ENCODE data around the gene RASGRP2. TPM values are rescaled to one million over a fixed set of nuclear protein-coding genes. Genes with fewer than 3 reads are reported as not detected.

The RASGRP2 gene
- total and polyA plus RNA-seq, 2 experiments from 2014 or later, result 30.1 to 50.4 TPM

DNA sequence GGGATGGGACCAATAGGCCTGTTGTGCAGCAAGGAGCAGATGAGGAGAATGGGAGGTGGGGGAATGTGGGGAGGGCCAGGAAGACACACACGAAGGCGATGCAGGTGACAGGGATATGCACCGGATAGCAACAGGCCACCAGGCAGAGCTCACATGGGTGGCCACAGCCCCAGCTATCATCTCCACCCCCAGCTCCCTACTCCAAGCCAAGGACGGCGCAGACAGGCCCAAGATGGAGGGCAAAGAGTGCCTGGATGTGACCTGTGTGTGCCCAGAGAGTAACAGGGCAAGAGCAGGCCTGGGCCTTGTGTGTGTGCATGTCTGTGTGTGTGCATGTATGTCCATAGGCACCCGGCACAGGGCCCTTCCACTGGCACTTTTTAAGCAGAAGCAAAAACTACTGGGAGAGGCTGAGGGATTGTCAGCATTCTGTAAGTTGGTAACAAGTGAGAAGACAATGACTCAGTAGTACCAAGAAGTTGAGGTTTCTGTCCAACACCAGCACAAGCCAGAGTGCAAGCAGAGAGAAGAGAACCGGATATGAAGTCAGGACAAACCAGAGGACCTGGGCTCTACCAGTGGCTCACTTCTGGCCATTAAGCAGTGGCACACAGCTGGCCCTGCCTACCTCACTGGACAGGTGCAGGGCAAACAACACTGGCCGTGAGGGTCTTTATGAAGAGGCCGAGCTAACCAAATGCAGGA is 57.3 kb downstream of the RASGRP2 start:
- no peak overlapping the region for H3K4me2 ChIP-seq
- no peaks in the 10 kb centered on the region for H3K27me3 ChIP-seq (ENCODE audit: insufficient read depth)
- H3K27me3 Mint-ChIP-seq (ENCODE audit: insufficient read depth, low read depth, poor library complexity), result peaks cover 10% of the 10 kb centered on the region
- TF ChIP-seq STAT1 (IDR thresholded peaks at IDR 0.05; ENCODE audit: unreplicated experiment) (no peak), CREB1 (CRISPR knock-in tag; IDR thresholded peaks at IDR 0.05; ENCODE audit: low read depth) (no peak), POLR2AphosphoS5 (IDR thresholded peaks at IDR 0.05; ENCODE audit: low read depth) (no peak), EZH2 (IDR thresholded peaks at IDR 0.05; ENCODE audit: low read depth, unreplicated experiment) (no peak), NANOG (IDR thresholded peaks at IDR 0.05; ENCODE audit: borderline replicate concordance) (no peak), ETS1 (IDR thresholded peaks at IDR 0.05) (no peak), JUNB (IDR thresholded peaks at IDR 0.05; ENCODE audit: unreplicated experiment) (no peak), ZNF114 (CRISPR knock-in tag; IDR thresholded peaks at IDR 0.05) (no peak), EZH2phosphoT487 (IDR thresholded peaks at IDR 0.05; ENCODE audit: unreplicated experiment) (no peak), ZNF331 (CRISPR knock-in tag; IDR thresholded peaks at IDR 0.05; ENCODE audit: low read depth) (no peak)
- TF ChIP-seq, protein P1, sequence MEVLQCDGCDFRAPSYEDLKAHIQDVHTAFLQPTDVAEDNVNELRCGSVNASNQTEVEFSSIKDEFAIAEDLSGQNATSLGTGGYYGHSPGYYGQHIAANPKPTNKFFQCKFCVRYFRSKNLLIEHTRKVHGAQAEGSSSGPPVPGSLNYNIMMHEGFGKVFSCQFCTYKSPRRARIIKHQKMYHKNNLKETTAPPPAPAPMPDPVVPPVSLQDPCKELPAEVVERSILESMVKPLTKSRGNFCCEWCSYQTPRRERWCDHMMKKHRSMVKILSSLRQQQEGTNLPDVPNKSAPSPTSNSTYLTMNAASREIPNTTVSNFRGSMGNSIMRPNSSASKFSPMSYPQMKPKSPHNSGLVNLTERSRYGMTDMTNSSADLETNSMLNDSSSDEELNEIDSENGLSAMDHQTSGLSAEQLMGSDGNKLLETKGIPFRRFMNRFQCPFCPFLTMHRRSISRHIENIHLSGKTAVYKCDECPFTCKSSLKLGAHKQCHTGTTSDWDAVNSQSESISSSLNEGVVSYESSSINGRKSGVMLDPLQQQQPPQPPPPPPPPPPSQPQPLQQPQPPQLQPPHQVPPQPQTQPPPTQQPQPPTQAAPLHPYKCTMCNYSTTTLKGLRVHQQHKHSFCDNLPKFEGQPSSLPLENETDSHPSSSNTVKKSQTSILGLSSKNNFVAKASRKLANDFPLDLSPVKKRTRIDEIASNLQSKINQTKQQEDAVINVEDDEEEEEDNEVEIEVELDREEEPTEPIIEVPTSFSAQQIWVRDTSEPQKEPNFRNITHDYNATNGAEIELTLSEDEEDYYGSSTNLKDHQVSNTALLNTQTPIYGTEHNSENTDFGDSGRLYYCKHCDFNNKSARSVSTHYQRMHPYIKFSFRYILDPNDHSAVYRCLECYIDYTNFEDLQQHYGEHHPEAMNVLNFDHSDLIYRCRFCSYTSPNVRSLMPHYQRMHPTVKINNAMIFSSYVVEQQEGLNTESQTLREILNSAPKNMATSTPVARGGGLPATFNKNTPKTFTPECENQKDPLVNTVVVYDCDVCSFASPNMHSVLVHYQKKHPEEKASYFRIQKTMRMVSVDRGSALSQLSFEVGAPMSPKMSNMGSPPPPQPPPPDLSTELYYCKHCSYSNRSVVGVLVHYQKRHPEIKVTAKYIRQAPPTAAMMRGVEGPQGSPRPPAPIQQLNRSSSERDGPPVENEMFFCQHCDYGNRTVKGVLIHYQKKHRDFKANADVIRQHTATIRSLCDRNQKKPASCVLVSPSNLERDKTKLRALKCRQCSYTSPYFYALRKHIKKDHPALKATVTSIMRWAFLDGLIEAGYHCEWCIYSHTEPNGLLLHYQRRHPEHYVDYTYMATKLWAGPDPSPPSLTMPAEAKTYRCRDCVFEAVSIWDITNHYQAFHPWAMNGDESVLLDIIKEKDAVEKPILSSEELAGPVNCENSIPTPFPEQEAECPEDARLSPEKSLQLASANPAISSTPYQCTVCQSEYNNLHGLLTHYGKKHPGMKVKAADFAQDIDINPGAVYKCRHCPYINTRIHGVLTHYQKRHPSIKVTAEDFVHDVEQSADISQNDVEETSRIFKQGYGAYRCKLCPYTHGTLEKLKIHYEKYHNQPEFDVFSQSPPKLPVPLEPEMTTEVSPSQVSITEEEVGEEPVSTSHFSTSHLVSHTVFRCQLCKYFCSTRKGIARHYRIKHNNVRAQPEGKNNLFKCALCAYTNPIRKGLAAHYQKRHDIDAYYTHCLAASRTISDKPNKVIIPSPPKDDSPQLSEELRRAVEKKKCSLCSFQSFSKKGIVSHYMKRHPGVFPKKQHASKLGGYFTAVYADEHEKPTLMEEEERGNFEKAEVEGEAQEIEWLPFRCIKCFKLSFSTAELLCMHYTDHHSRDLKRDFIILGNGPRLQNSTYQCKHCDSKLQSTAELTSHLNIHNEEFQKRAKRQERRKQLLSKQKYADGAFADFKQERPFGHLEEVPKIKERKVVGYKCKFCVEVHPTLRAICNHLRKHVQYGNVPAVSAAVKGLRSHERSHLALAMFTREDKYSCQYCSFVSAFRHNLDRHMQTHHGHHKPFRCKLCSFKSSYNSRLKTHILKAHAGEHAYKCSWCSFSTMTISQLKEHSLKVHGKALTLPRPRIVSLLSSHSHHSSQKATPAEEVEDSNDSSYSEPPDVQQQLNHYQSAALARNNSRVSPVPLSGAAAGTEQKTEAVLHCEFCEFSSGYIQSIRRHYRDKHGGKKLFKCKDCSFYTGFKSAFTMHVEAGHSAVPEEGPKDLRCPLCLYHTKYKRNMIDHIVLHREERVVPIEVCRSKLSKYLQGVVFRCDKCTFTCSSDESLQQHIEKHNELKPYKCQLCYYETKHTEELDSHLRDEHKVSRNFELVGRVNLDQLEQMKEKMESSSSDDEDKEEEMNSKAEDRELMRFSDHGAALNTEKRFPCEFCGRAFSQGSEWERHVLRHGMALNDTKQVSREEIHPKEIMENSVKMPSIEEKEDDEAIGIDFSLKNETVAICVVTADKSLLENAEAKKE (CRISPR knock-in tag; IDR thresholded peaks at IDR 0.05), result no peak
- TF ChIP-seq, protein P2, sequence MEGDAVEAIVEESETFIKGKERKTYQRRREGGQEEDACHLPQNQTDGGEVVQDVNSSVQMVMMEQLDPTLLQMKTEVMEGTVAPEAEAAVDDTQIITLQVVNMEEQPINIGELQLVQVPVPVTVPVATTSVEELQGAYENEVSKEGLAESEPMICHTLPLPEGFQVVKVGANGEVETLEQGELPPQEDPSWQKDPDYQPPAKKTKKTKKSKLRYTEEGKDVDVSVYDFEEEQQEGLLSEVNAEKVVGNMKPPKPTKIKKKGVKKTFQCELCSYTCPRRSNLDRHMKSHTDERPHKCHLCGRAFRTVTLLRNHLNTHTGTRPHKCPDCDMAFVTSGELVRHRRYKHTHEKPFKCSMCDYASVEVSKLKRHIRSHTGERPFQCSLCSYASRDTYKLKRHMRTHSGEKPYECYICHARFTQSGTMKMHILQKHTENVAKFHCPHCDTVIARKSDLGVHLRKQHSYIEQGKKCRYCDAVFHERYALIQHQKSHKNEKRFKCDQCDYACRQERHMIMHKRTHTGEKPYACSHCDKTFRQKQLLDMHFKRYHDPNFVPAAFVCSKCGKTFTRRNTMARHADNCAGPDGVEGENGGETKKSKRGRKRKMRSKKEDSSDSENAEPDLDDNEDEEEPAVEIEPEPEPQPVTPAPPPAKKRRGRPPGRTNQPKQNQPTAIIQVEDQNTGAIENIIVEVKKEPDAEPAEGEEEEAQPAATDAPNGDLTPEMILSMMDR (conservative IDR thresholded peaks at IDR 0.05; ENCODE audit: low read depth in 2 of 2), result no peak
- TF ChIP-seq, protein P3, sequence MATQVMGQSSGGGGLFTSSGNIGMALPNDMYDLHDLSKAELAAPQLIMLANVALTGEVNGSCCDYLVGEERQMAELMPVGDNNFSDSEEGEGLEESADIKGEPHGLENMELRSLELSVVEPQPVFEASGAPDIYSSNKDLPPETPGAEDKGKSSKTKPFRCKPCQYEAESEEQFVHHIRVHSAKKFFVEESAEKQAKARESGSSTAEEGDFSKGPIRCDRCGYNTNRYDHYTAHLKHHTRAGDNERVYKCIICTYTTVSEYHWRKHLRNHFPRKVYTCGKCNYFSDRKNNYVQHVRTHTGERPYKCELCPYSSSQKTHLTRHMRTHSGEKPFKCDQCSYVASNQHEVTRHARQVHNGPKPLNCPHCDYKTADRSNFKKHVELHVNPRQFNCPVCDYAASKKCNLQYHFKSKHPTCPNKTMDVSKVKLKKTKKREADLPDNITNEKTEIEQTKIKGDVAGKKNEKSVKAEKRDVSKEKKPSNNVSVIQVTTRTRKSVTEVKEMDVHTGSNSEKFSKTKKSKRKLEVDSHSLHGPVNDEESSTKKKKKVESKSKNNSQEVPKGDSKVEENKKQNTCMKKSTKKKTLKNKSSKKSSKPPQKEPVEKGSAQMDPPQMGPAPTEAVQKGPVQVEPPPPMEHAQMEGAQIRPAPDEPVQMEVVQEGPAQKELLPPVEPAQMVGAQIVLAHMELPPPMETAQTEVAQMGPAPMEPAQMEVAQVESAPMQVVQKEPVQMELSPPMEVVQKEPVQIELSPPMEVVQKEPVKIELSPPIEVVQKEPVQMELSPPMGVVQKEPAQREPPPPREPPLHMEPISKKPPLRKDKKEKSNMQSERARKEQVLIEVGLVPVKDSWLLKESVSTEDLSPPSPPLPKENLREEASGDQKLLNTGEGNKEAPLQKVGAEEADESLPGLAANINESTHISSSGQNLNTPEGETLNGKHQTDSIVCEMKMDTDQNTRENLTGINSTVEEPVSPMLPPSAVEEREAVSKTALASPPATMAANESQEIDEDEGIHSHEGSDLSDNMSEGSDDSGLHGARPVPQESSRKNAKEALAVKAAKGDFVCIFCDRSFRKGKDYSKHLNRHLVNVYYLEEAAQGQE (IDR thresholded peaks at IDR 0.05; ENCODE audit: unreplicated experiment), result no peak
- H2AFZ ChIP-seq, result no peak overlapping the region
- peaks cover 19% of the 10 kb centered on the region for H3K4me1 Mint-ChIP-seq
- H3K27ac ChIP-seq (ENCODE audit: low read depth), result no peak overlapping the region
- DNase-seq (ENCODE audit: low spot score) (no peak), ATAC-seq (no peak)
- H4K20me1 ChIP-seq (replicated peaks; ENCODE audit: insufficient read depth), result no peaks in the 10 kb centered on the region
- H3K9me2 ChIP-seq (ENCODE audit: insufficient read depth), result no peaks in the 10 kb centered on the region
- no peaks in the 10 kb centered on the region for H3K9me3 Mint-ChIP-seq
- H3K27ac Mint-ChIP-seq, result no peak overlapping the region
- H3K4me3 Mint-ChIP-seq, result no peak overlapping the region; the same call in 2 of the 3 replicates
- 0 out of 2 replicates have a peak, but pooled peaks cover 2% of the 10 kb centered on the region for H3F3A ChIP-seq (replicated peaks; ENCODE audit: low read depth)
- no peaks in the 10 kb centered on the region for H3K79me2 ChIP-seq (replicated peaks; ENCODE audit: insufficient read depth)
- H3K36me3 Mint-ChIP-seq (ENCODE audit: low read depth), result no peaks in the 10 kb centered on the region; the same call in 2 of the 3 replicates
- H3K4me3 ChIP-seq, result no peak overlapping the region
- peaks cover 10% of the 10 kb centered on the region for H3K4me1 ChIP-seq (ENCODE audit: insufficient read depth)
- H3K36me3 ChIP-seq (ENCODE audit: insufficient read depth), result no peaks in the 10 kb centered on the region

Measured in GM23338 (cell line).